NCI-H2081 treated with DMSO at 0.1 percent for 48 hours (cell line): Measurements from ENCODE around the gene UHRF1.
"Not testable (repeated sequence)": the region's sequence is repeated elsewhere in the genome, so short reads cannot be mapped to it uniquely, and the experiment has no call there.

ENCODE experiments used
- DNase-seq: peaks from one replicate; lab custom pipeline; 2025; lab: John Stamatoyannopoulos, UW

UHRF1 gene

DNA sequence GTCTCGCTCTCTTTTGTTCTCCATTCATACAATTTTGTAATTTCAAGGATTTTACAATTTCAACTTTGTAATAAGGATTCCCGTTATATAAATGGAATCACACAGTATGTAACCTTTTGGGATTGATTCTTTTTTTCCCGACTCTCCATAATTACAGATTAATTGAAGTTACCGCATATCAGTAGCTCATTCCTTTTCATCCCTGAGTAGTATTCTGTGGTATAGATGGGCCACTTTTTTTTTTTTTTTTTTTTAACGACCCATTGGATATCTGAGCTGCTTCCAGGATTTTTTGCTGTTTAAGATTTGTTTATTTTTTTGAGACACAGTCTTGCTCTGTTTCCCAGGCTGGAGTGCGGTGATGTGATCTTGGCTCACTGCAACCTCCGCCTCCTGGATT, 27.8 kb downstream of the UHRF1 start:
- DNase-seq, result no peak

DNA sequence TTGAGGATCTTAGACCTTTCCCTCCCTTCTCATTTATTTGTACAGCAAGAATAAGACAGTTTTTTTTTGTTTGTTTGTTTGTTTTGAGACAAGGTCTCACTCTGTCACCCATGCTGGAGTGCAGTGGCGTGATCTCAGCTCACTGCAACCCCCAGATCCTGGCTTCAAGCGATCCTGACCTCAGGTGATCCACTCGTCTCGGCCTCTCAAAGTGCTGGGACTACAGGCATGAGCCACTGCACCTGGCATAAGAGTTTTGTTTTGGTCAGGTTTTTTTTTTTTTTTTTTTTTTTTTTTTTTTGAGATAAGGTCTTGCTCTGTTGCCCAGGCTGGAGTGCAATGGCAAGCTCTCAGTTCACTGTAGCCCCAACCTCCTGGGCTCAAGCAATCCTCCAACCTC, 29.2 kb downstream of the UHRF1 start:
- not testable (repeated sequence) for DNase-seq

DNA sequence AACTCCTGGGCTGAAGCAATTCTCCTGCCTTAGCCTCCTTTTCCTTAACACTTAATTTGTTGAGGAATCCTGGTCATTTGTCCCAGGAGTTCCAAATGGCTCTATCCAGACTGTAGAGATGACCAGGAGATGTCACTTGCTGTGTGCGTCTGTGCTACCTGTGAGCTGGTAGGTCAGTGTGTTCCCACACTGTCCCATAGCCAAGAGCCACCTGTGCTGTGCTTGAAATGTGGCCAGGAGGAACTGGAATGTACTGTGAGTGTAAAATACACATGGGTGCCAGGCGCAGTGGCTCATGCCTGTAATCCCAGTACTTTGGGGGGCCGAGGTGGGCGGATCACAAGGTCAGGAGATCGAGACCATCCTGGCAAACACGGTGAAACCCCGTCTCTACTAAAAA, 30.2 kb downstream of the UHRF1 start:
- DNase-seq, result no peak

DNA sequence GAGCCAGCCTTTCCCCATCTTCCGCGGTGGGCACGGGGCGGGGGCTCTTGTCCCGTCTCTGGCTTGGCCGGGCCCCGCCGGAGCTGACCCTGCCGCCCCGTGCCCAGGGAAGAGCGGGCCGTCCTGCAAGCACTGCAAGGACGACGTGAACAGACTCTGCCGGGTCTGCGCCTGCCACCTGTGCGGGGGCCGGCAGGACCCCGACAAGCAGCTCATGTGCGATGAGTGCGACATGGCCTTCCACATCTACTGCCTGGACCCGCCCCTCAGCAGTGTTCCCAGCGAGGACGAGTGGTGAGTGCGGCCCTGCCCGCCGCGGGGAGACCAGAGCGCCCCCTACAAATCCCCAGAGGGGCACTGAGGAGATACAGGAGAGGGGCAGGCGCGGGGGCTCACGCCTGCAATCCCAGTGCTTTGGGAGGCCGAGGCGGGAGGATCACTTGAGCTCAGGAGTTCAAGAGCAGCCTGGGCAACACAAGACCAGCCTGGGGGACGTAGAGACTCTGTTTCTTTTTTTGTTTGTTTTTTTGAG, 32.4 kb downstream of the UHRF1 start:
- not testable (repeated sequence) for DNase-seq

DNA sequence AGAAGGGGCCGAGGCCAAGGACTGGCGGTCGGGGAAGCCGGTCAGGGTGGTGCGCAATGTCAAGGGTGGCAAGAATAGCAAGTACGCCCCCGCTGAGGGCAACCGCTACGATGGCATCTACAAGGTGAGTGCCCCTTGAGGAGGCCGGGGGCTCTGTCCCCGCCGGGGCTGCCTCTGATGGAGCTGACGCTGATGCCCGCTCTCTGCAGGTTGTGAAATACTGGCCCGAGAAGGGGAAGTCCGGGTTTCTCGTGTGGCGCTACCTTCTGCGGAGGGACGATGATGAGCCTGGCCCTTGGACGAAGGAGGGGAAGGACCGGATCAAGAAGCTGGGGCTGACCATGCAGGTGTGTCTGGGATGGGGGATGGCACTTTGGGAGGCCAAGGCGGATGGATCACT, 41.3 kb downstream of the UHRF1 start:
- DNase-seq, result not testable (repeated sequence)

DNA sequence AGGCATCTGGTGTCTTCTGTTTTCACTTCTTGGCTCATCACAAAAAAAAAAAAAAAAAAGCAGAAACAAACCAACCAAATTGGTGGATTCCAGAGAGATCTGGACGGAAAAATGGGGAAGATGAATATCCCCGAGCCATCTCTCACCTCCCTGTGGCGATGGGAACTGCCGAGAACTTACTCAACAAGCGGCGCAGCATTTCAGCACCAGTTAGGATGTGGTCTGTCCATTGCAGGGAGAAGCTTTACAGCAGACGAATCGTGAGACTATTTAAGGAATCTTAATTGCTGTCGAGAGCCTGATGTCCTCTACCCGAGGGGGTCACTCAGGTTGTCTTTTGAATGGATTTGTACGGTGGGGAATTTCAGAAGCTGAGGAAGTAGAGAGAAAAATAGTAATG, 42.4 kb downstream of the UHRF1 start:
- DNase-seq, result no peak

DNA sequence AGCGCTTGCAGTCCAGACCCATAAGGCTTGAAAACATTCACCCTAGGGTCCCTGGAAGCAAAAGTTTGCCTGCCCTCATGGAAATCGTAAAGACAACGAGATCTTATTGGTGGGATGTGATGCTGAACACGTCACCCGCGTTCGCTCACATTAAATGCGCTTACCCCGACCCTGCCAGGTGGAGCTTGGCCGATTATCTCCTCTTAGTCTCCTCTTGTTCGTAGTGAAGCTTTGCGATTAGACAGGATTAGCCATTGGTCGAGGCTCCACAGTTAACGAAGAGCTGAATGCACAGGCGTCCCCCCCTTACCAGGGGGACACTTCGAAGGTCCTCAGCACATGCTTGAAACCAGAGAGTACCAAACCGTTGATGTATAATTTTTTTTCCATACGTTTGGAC, 43.6 kb downstream of the UHRF1 start:
- no peak for DNase-seq

DNA sequence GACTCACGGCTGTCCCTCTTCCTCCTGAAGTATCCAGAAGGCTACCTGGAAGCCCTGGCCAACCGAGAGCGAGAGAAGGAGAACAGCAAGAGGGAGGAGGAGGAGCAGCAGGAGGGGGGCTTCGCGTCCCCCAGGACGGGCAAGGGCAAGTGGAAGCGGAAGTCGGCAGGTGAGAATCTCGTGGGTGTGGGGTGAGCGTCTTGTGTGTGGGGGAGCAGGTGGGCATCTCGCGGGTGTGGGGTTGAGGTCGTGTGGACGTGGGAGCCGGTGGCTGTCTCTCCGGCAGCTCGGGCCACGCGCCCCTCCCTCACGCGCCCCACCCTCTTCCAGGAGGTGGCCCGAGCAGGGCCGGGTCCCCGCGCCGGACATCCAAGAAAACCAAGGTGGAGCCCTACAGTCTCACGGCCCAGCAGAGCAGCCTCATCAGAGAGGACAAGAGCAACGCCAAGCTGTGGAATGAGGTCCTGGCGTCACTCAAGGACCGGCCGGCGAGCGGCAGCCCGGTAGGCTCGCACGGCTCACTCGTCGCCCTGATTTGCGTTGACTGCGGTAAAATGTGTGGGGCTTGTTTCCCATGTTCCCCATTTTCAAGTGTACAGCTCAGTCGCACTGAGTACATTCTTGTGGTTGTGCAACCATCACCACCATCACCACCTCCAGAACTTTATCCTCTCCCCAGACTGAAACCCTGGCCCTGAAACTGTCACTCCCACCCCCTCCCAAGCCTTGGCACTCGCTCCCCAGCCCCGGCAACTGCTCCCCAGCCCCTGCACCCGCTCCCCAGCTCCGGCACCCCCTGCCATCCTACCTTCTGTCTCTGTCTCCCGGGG, 45.2 kb downstream of the UHRF1 start:
- not testable (repeated sequence) for DNase-seq

DNA sequence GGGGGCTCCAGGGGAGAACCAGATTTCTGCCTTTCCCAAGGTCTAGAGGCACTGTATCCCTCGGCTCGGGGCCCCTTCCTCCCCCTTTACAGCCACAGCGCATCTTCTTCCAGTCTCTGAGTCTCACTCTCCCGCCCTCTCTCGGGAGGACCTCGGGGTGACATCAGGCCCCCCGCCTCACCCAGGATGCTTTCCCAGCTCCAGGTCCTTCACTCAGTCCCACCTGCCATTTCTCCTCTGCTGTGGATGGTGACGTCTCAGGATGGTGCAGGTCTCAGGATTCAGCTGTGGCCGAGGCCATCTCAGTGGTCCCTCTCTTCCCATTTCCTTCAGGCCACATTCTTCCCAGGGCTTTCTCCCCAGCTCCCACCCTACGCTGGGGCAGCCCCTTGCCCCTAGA, 46.0 kb downstream of the UHRF1 start:
- DNase-seq, result no peak

DNA sequence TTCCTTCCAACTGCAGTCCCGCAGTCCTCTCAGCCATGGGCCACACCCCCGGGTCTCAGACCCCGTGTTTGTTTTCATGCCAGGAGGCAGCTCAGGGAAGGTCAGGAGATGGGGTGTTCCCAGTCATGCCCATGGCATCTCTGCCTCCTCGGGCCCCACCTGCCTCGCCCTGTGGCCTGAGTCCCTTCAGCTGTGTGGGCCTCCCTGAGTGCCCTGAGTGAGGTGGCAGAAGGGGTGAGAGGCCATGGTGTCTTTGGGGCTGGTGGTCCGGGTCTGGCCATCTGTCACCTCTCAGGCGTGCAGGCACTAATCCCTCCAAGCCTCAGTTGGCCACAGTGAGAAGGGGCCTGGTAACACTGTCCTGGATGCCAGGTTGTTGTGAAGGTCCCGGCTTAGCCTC, 48.7 kb downstream of the UHRF1 start:
- no peak for DNase-seq

DNA sequence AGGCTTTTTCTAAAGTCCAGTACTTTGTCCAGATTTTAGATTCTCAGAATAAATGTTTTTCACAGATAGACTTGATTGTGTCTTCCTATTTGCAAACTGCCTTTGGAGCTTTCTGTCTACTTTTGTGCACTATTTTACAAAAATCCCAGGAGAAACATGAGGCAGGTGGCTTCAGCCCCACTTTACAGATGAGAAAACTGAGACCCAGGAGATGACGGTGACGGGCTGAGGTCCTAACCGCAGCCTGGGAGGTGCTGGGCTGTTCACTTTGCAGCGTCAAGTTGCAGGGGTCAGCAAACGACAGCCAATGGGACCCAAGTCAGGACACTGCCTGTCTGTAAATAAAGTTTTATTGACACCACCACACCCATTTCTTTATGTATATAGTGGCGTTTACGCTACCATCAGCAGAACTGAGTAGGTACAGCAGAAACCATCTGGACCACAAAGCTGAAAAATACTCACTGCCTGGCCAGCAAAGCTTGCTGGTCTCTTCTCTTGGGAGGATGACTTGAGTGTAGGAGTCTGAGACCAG, 52.9 kb downstream of the UHRF1 start:
- DNase-seq, result no peak

DNA sequence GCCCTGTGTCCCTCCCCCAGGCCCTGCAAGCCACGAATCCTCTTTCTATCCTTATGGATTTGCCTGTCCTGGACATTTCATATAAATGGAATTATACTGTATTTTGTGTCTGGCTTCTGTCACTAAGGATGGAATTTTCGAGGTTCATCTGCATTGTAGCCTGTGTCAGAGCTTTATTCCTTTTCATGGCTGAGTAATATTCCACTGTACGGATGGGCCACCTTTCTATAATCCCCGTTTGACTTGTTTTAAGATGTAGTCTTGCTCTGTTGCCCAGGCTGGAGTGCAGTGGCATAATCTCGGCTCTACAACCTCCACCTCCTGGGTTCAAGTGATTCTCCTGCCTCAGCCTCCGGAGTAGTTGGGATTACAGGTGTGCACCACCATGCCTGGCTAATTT, 55.8 kb downstream of the UHRF1 start:
- DNase-seq, result no peak

DNA sequence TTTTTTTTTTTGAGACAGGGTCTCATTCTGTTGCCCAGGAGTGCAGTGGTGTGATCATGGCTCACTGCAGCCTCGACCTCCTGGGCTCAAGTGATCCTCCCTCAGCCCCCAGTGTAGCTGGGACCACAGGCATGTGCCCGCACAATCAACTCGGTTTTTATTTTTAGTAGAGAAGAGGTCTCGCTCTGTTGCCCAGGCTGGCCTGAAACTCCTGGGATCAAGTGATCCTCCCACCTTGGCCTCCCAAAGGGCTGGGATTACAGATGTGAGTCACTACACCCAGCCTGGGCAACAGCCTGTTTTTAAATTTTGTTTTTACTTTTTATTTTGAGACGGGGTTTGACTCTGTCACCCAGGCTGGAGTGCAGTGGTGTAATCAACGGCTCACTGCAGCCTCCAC, 57.3 kb downstream of the UHRF1 start:
- no peak for DNase-seq

DNA sequence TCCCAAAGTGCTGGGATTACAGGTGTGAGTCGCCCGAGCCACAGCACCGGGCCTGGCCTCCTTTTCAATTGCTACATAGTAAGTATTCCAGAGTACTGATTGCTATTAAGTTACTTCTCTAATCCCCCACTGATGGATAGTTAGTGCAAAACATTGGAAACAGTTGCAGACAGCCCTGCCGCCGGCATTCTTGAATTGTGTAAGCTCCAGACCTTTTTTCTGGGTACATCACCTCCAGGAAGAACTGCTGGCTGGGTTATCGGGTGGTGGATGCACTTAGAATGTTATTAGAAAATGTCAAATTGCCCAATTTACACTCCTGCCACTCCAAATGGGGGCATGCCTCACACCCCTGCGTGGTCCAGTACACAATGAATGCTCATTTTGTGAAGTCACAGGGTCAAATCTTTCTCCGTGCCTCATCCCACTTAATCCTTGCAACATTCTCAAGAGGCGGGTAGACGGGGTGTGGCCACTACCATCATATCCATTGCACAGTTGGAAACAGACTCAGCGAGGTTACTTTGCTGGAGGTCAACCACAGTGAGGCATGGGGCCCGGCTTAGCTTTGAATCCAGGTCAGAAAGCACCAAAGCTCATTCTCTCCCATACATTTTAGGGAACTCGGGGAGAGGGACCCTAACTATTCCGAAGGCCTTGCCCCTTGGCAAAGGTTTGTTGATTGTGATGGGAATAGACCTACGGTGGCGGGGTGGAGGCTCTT, 58.6 kb downstream of the UHRF1 start:
- DNase-seq, result no peak

DNA sequence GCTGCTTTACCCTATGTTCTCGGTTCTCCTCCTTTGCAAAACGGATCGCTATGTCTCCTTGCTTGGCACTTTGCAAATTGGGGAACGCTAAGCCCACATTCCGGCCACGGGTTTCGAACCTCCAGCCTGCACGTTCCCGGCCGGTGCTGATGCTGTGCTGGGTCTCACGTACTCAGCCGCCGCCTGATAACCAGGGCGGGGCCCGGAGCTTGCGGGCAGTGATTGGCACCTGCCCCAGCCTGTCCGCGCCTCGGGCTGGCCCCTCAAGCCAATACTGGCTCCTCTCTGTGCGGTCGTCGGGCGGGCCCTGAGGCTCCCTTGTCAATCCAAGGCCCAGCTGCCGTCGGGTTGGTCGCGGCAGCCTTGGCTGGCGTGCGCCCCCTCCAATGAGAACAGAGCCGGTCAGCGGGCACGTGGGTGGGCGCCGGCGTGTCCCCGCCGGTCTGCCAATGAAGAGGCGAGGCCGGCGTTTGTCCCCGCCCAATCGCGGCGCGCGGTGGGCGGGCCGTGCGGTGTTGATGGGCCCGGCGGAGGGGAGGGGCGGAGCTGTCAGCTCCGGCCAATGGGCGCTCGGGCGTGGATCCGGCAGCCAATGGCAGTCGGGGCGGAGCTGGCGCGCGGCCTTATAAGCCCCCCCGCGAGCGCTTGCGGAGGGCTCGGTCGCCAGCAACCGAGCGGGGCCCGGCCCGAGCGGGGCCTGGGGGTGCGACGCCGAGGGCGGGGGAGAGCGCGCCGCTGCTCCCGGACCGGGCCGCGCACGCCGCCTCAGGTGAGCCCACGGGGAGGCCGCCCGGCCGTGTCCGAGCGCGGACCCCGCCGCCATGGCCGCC, 59.4 kb downstream of the UHRF1 start, which contains the start of gene KDM4B:
KDM4B (plus strand) TSS at position 652 of the 830 bp plus-strand sequence. CDS start 63,778 bp downstream, outside the sequence.
- peak; percentile 93 for DNase-seq

DNA sequence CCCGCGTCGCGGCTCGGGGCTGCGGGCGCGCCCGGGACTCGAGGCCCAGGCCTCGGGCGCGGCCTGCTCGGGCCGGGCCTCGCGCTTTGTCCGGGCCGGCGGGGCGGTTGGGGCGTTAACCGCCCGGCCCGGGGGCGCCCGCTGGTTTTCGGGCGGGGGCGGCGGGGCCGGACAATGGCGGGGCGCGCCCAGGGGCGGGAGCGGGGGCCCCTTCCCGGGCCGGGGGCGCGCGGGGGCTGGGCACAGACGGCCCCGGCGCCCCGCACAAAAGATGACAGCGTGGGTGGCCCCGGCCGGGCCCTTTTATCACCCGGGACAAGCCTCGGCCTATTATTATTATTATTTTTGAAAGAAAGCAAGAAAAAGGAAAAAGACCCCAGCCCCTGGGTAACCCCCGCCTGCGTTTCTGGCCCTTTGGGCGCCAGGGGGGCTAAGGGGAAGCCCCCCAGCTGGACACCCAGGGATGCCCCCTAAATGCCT, 60.0 kb downstream of the UHRF1 start:
- no peak for DNase-seq

DNA sequence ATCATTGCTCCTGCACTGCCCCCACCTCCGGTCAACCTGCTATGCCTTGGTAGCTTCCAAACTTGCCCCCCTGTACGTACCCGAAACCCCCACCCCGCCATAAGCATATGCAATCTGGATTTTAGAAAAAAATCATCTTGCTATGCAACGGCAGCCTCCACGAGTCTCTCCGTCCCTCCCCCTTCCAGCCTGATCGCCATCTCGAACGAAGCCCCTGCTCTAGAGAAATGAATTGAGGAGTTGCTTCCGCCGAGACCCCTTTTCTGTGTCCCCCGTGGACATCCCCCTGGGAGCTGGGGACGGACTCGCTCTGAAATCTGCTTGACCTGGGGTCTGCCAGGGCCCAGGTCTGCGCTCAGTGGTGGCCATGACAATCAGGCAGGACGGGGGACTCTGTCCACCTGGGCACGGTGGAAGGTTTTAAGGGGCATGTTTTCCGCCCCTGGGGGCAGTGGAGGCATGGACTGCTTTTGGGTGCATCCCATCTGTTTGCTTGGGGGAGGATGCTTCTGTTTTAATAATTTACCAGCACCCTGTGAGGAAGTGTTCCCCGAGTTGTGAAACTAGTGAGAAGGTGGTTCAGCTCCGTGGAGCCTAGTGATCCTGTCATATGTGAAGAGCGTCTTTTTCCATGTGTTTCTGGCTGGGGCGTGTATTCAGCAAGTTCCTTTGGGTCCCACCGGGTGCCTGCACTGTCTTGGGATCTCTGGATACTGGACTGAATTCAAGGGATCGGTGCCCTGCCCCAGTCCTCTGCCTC, 60.7 kb downstream of the UHRF1 start:
- DNase-seq, result no peak

DNA sequence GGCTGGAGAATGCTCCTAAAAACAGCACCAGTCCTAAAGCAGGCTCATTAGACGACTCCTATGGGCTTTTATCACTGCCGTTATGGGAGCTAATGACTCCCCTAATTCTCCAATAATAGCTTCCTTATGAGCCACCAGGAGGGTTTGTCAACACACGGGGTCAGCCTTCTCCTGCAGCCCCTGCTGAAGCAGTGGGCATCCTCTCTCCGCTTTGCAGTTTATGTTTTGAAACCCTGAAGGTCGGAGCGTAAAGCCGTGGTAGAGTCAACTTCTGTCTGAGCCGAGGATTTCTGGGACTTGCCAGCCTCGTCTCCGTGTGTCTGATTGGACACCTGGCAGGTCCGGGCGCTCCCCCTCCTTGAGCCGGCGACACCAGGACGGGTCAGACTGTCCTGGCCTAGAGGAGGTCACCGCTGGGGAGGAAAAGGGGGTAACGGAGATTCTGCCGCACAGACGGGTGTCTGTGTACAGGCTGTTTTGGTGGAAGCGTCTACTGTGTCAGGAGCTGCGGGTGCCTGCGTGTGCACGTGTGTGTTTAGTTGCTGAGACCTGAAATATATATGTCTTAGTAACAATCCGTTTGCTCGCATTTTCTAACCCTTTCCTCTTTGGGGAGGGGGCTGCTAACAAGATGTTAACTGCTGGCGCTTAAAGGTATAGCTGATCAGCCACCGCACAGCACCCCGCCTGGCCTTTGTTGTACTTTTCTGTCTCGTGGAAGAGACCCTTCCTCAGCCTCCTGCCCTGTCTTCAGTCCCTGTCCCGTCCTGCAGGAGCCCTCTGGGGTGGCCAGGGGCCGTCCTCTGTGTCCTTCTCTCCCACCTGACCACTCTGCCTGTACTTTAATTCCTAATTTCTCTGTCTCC, 61.5 kb downstream of the UHRF1 start:
- no peak for DNase-seq

DNA sequence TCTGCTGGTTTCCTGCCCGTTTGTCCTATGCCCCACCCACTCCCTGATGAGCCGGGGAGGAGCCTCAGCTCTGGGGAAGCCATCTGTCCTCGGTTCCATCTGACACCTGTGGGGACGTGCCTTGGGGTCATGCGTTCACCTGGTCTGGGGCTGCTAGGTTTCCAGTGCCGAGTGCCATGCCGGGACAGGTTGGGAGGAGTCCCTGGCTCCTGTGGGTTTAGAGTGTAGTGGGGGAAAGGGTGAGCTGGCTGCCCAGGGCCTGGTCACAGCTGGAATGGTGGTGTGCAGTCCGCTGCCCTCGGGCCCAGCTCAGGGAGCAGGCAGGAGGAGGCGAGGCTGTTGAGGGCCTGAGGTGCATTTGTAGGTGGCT, 62.1 kb downstream of the UHRF1 start:
- no peak for DNase-seq
